ENCODE data around the gene COL6A1. TPM values are rescaled to one million over a fixed set of nuclear protein-coding genes. Genes with fewer than 3 reads are reported as not detected.

COL6A1 gene
- total RNA-seq, 2 experiments from 2014 or later, result 8.0 to 8.5 TPM

GRCh38 chr21:45934085-45934484 is 47.5 kb upstream of the COL6A1 start:
- ChIA-PET POLR2A (no interaction called here), CTCF (no interaction called here)
- Histone ChIP-seq H3K27ac (ENCODE audit: low read depth in 1 of 2, low read length in 2 of 2) (no peak overlapping the region), H3K27me3 (ENCODE audit: control insufficient read depth in 1 of 2, insufficient read depth in 2 of 2, low read length in 2 of 2) (no peaks in the 10 kb centered on the region), H3K4me1 (ENCODE audit: insufficient read depth, low read length) (peaks cover 4% of the 10 kb centered on the region), H3K9me3 (ENCODE audit: control insufficient read depth in 1 of 2, insufficient read depth in 1 of 2, low read length in 2 of 2) (peaks cover 0 to 8% of the 10 kb centered on the region in 2 experiments), H3K4me3 (ENCODE audit: low read length) (no peak overlapping the region), H3K36me3 (ENCODE audit: insufficient read depth, low read length) (no peaks in the 10 kb centered on the region)
- Mint-ChIP-seq H3K27ac (no peak overlapping the region), H3K27me3 (no peaks in the 10 kb centered on the region), H3K9me3 (no peaks in the 10 kb centered on the region), H3K4me3 (no peak overlapping the region), H3K4me1 (ENCODE audit: low read depth) (no peaks in the 10 kb centered on the region), H3K36me3 (ENCODE audit: low read depth) (no peaks in the 10 kb centered on the region)
- DNase-seq (no peak), ATAC-seq (ENCODE audit: poor library complexity) (no peak)
- TF ChIP-seq, protein P1, sequence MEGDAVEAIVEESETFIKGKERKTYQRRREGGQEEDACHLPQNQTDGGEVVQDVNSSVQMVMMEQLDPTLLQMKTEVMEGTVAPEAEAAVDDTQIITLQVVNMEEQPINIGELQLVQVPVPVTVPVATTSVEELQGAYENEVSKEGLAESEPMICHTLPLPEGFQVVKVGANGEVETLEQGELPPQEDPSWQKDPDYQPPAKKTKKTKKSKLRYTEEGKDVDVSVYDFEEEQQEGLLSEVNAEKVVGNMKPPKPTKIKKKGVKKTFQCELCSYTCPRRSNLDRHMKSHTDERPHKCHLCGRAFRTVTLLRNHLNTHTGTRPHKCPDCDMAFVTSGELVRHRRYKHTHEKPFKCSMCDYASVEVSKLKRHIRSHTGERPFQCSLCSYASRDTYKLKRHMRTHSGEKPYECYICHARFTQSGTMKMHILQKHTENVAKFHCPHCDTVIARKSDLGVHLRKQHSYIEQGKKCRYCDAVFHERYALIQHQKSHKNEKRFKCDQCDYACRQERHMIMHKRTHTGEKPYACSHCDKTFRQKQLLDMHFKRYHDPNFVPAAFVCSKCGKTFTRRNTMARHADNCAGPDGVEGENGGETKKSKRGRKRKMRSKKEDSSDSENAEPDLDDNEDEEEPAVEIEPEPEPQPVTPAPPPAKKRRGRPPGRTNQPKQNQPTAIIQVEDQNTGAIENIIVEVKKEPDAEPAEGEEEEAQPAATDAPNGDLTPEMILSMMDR (IDR thresholded peaks at IDR 0.05), result no peak
- intact Hi-C loops (cut with DNase I, micrococcal nuclease), result no loop called here

DNA sequence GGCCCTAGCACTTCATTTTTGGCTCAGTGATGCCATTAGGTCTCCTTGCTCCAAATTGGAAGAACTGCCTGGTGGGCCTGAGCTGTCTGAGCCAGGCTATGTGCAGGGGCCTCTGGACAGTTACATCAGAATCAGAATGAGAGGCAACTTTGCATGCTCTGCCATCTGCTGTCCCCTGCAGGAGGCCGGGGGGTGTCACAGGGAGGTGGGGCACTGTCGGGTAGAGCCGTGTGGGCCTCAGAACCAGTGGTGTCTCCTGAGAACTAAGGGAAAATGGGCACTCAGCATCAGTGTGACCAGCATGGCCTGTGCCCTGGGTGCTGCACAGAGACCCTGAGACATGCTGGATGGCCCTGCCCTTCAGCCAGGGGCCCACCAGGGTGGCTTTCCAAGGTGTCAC is 47.0 kb upstream of the COL6A1 start:
- no peaks in the 10 kb centered on the region for H3K36me3 Mint-ChIP-seq (ENCODE audit: low read depth)
- peaks cover 0 to 8% of the 10 kb centered on the region in 2 experiments for H3K9me3 ChIP-seq (ENCODE audit: control insufficient read depth in 1 of 2, insufficient read depth in 1 of 2, low read length in 2 of 2)
- intact Hi-C loops (cut with DNase I, micrococcal nuclease), result no loop called here
- H3K27me3 Mint-ChIP-seq, result no peaks in the 10 kb centered on the region
- no peaks in the 10 kb centered on the region for H3K9me3 Mint-ChIP-seq
- no peaks in the 10 kb centered on the region for H3K36me3 ChIP-seq (ENCODE audit: insufficient read depth, low read length)
- H3K4me1 ChIP-seq (ENCODE audit: insufficient read depth, low read length), result peaks cover 4% of the 10 kb centered on the region
- H3K4me3 Mint-ChIP-seq, result no peak overlapping the region
- H3K27ac ChIP-seq (ENCODE audit: low read depth in 1 of 2, low read length in 2 of 2), result no peak overlapping the region
- no peak overlapping the region for H3K27ac Mint-ChIP-seq
- H3K27me3 ChIP-seq (ENCODE audit: control insufficient read depth in 1 of 2, insufficient read depth in 2 of 2, low read length in 2 of 2), result no peaks in the 10 kb centered on the region
- ChIA-PET POLR2A (no interaction called here), CTCF (no interaction called here)
- H3K4me1 Mint-ChIP-seq (ENCODE audit: low read depth), result no peaks in the 10 kb centered on the region
- TF ChIP-seq, protein P1 (IDR thresholded peaks at IDR 0.05), result no peak
- no peak overlapping the region for H3K4me3 ChIP-seq (ENCODE audit: low read length)
- no peak for DNase-seq
- no peak for ATAC-seq (ENCODE audit: poor library complexity)

DNA sequence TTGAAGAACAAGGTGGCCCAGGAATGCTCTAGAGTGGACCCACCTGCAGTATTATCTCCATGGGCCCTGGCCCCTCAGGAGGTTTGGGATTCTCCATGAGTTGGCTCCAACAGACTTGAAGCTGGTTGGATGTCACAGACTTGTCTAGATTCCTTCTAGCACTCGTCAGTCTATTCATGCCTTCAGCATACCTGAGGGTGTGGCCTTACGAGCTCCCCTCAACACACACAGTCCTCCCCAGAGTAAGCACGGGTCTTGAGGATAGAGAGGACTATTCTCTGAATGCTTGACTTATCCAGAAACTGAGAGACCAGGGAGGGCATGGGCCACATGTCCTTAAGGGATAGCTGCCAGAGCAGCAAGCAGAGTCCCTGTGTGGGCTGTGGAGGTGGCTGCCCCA is 45.9 kb upstream of the COL6A1 start:
- ChIA-PET CTCF (no interaction called here), POLR2A (no interaction called here)
- Histone ChIP-seq H3K27ac (ENCODE audit: low read depth in 1 of 2, low read length in 2 of 2) (no peak overlapping the region), H3K27me3 (ENCODE audit: control insufficient read depth in 1 of 2, insufficient read depth in 2 of 2, low read length in 2 of 2) (no peaks in the 10 kb centered on the region), H3K4me1 (ENCODE audit: insufficient read depth, low read length) (peaks cover 4% of the 10 kb centered on the region), H3K9me3 (ENCODE audit: control insufficient read depth in 1 of 2, insufficient read depth in 1 of 2, low read length in 2 of 2) (peaks cover 0 to 3% of the 10 kb centered on the region in 2 experiments), H3K4me3 (ENCODE audit: low read length) (no peak overlapping the region), H3K36me3 (ENCODE audit: insufficient read depth, low read length) (no peaks in the 10 kb centered on the region)
- H3K36me3 Mint-ChIP-seq (ENCODE audit: low read depth), result no peaks in the 10 kb centered on the region
- intact Hi-C loops (cut with DNase I, micrococcal nuclease), result no loop called here
- no peaks in the 10 kb centered on the region for H3K27me3 Mint-ChIP-seq
- no peak overlapping the region for H3K27ac Mint-ChIP-seq
- ATAC-seq (ENCODE audit: poor library complexity), result no peak
- DNase-seq, result no peak
- no peak overlapping the region for H3K4me3 Mint-ChIP-seq
- no peaks in the 10 kb centered on the region for H3K4me1 Mint-ChIP-seq (ENCODE audit: low read depth)
- no peaks in the 10 kb centered on the region for H3K9me3 Mint-ChIP-seq
- TF ChIP-seq, protein P1 (IDR thresholded peaks at IDR 0.05), result no peak

Measured in CD4-positive, alpha-beta T cell (primary cell).